Panc1 (cell line): ENCODE results near the gene LOX. TPM values are rescaled to one million over a fixed set of nuclear protein-coding genes. Genes with fewer than 3 reads are reported as not detected.

Source experiments
- ATAC-seq: fragments of 200-7000 bp; cut with Tn5 transposase; 2 replicates; pipeline ENCODE4 v1.9.1; 2020; ENCODE audit warnings: mild to moderate bottlenecking, moderate library complexity
- BruUV-seq: library from RNA; stranded (reverse); fragments of 400-500 nt; replicated peaks from 2 replicates; lab custom pipeline; 2021; lab: Mats Ljungman, UMichigan
- CTCF ChIA-PET: fragments of 300-600 bp; sonication (Branson Sonifier 250); formaldehyde crosslinking; loops from one replicate; lab custom pipeline; 2022; ENCODE audit warnings: antibody characterized with exemption; lab: Charles Lee
- POLR2A ChIA-PET: fragments of 300-600 bp; sonication (Branson Sonifier 250); formaldehyde crosslinking; loops from one replicate; lab custom pipeline; 2022; ENCODE audit warnings: antibody characterized with exemption; lab: Charles Lee
- DNase-seq: peaks from one replicate; pipeline ENCODE4 v3.0.0-alpha.2; 2010; ENCODE audit warnings: low read depth, low spot score
- H3K27ac ChIP-seq: 2 replicates; pipeline ENCODE4 v1.5.1; 2011; ENCODE audit warnings: mild to moderate bottlenecking, low read length, inconsistent platforms
- H3K27me3 ChIP-seq: fragments of 200-500 bp; sonication (Bioruptor generic); 2 replicates; pipeline ENCODE4 v1.6.0; 2014; ENCODE audit warnings: low read length, inconsistent platforms; ENCODE audit not compliant: control insufficient read depth, insufficient read depth
- H3K36me3 ChIP-seq: fragments of 200-500 bp; sonication (Bioruptor generic); 2 replicates; pipeline ENCODE4 v1.5.1; 2014; ENCODE audit warnings: inconsistent platforms, mild to moderate bottlenecking, low read length, moderate library complexity; ENCODE audit not compliant: control insufficient read depth, insufficient read depth
- H3K4me1 ChIP-seq: 2 replicates; pipeline ENCODE4 v1.5.1; 2011; ENCODE audit warnings: inconsistent platforms, mild to moderate bottlenecking, low read length, moderate library complexity; ENCODE audit not compliant: control insufficient read depth, insufficient read depth
- H3K4me3 ChIP-seq, 2 experiments: 2 replicates each; pipeline ENCODE4 v1.5.1; 2011 to 2012; ENCODE audit warnings: low read depth in 2 of 2, low read length in 2 of 2, mild to moderate bottlenecking in 2 of 2, inconsistent platforms in 1 of 2, moderate library complexity in 1 of 2
- H3K9me3 ChIP-seq: fragments of 200-500 bp; sonication (Bioruptor generic); 2 replicates; pipeline ENCODE4 v1.5.1; 2014; ENCODE audit warnings: low read depth, mild to moderate bottlenecking, inconsistent platforms, low read length, moderate library complexity; ENCODE audit not compliant: control insufficient read depth, insufficient read depth
- CTCF ChIP-seq: fragments of 450-650 bp; IDR thresholded peaks from 2 replicates; pipeline ENCODE4 v1.5.1; 2017; ENCODE audit warnings: mild to moderate bottlenecking
- POLR2AphosphoS5 ChIP-seq: IDR thresholded peaks from 2 replicates; pipeline ENCODE4 v1.6.1; 2012; ENCODE audit warnings: mild to moderate bottlenecking, low read depth, low read length, moderate library complexity
- REST ChIP-seq, 2 experiments: IDR thresholded peaks; 2 replicates each; pipeline ENCODE4 v1.6.1; 2011 to 2012; ENCODE audit warnings: low read depth in 2 of 2, control low read depth in 1 of 2, low read length in 1 of 2, mild to moderate bottlenecking in 1 of 2, moderate library complexity in 1 of 2; ENCODE audit not compliant: insufficient read depth in 1 of 2
- SIN3A ChIP-seq: IDR thresholded peaks from 2 replicates; pipeline ENCODE4 v1.6.1; 2012; ENCODE audit warnings: low read depth, mild to moderate bottlenecking, low read length, moderate library complexity, borderline replicate concordance; ENCODE audit not compliant: insufficient read depth
- TCF7L2 ChIP-seq: IDR thresholded peaks from 2 replicates; pipeline ENCODE4 v1.6.1; 2011; ENCODE audit warnings: mild to moderate bottlenecking, low read depth, low read length, inconsistent platforms
- in situ Hi-C: cut with HindIII; loops from 2 replicates; pipeline ENCODE4 v1.10.0; 2016; ENCODE audit warnings: low sequenced_read_pairs, low pct_unique_long_range_greater_than_20kb
- intact Hi-C: fragments of 100-400 bp; cut with micrococcal nuclease; formaldehyde crosslinking; loops from one replicate; pipeline ENCODE4 v1.10.0; 2022; ENCODE audit not compliant: unreplicated experiment
- total RNA-seq: library from RNA; stranded (reverse); gene quantifications from one replicate; pipeline ENCODE4 v1.2.1, GENCODE V29; 2021; ENCODE audit not compliant: unreplicated experiment

LOX gene
- total RNA-seq, 1 experiment from 2014 or later, result 0.62 TPM

GRCh38 chr5:122035913-122036312 is 42.1 kb downstream of the LOX start:
- no peak for ATAC-seq
- no peak for DNase-seq
- Histone ChIP-seq H3K9me3 (no peaks in the 10 kb centered on the region), H3K4me1 (no peaks in the 10 kb centered on the region), H3K4me3 (no peak overlapping the region), H3K36me3 (peaks cover 3% of the 10 kb centered on the region; the same call in 1 of the 2 replicates), H3K27ac (no peak overlapping the region), H3K27me3 (no peaks in the 10 kb centered on the region)
- intact Hi-C loops, result no loop called here
- in situ Hi-C loops, result no loop called here
- TF ChIP-seq REST (IDR thresholded peaks at IDR 0.05; ENCODE audit: insufficient read depth in 1 of 2, low read depth in 2 of 2, low read length in 1 of 2) (no peak), CTCF (no peak), TCF7L2 (no peak), SIN3A (no peak), POLR2AphosphoS5 (no peak)
- POLR2A ChIA-PET, result interaction anchor here (0.6 kb wide), 1 partner anchor 474 kb away, joined by 9 read pairs; no protein-coding TSS in a partner anchor
- no TSS peak for BruUV-seq
- CTCF ChIA-PET, result no interaction called here

- BruUV-seq, result no TSS peak
- no peak overlapping the region for H3K4me3 ChIP-seq
- CTCF ChIA-PET, result no interaction called here
- no peak for TF ChIP-seq REST (IDR thresholded peaks at IDR 0.05; ENCODE audit: insufficient read depth in 1 of 2, low read depth in 2 of 2, low read length in 1 of 2)
- TF ChIP-seq POLR2AphosphoS5, result no peak
- no peak for TF ChIP-seq CTCF
- TF ChIP-seq TCF7L2, result no peak
- TF ChIP-seq SIN3A, result no peak
- DNase-seq, result no peak
- in situ Hi-C loops (no loop called here), intact Hi-C loops (no loop called here)
- no peaks in the 10 kb centered on the region for H3K9me3 ChIP-seq
- H3K4me1 ChIP-seq, result no peaks in the 10 kb centered on the region
- H3K27ac ChIP-seq, result no peak overlapping the region
- no peaks in the 10 kb centered on the region for H3K27me3 ChIP-seq
- no peak for ATAC-seq
- POLR2A ChIA-PET, result no interaction called here
- H3K36me3 ChIP-seq, result peaks cover 7% of the 10 kb centered on the region; the same call in 1 of the 2 replicates
Observed at GRCh38 chr5:122031836-122032235, 46.2 kb downstream of the LOX start.
